Measurements from ENCODE around the gene SLC9A8. TPM values are rescaled to one million over a fixed set of nuclear protein-coding genes. Genes with fewer than 3 reads are reported as not detected.
A peak's percentile ranks its signal among the peaks of the same experiment; 100 is the strongest.

SLC9A8 gene
- total and polyA plus RNA-seq, 2 donors (not counting 1 experiment from before 2014, with no cell fraction given), result 17.8 to 29.7 TPM

DNA sequence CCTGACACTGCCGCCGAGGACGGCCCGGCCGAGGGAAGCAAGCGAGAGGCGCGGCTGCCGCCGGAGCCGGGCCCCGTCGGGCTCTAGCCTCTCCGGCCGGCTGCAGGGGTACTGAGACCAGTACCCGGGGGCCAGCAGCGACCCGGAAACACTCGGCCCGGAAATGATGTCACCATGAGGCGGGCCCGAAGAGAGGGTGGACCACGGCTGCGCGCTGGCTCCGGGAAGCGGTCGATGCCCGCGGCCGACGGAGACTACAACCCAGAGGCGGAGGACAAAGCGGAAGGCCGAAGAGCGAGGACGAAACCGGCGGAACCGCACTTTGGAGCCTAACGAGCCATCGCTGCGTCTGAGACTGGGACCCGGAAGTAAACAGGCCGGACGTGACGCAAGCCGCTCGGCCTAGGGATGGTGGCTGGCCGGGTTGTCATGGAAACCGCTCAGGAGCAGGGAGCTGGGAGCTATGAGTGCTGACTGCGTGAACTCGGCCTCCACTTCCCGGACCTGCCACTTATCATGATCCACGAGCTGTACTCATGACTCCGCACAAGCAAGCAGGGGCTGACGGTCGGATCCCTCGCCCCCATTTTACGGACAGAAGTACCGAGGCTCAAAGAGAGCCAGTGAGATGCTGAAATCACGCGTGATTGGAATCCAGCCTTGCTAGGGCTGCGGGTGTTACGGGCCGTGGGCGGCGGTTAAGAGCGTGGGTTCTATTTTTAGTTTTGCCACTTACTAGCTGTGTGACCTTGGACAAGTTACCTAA is 102.9 kb downstream of the SLC9A8 start, which contains the start of gene SPATA2:
Gene SPATA2, minus strand, starts transcription at position 150 of the 766 bp plus-strand sequence. CDS start 7,039 bp downstream, outside the sequence.
- H3K4me3 ChIP-seq (ENCODE audit: control extremely low read depth in 1 of 5, extremely low read depth in 1 of 5, insufficient read depth in 1 of 5, low read depth in 2 of 5, low read length in 4 of 5), result peak within 1 kb of the TSS; percentile 79 to 96 (median 93)
- peak within 1 kb of the TSS; percentile 99 for H3K4me3 Mint-ChIP-seq
- intact Hi-C loops (cut with micrococcal nuclease), result loop anchor here (1.0 to 10.0 kb wide), 7 partner anchors 13 to 993 kb away; partner anchors contain the start of genes ARFGEF2, B4GALT5, PARD6B and RNF114
- H2AFZ ChIP-seq (ENCODE audit: insufficient read depth, low read depth, low read length, poor library complexity, severe bottlenecking), result peak within 1 kb of the TSS; percentile 92
- H3K9me3 ChIP-seq (ENCODE audit: control extremely low read depth in 1 of 3, control insufficient read depth in 2 of 3, insufficient read depth in 1 of 3, low read length in 2 of 3), result no peaks in the 10 kb centered on the region
- peaks cover 12 to 26% of the 10 kb centered on the region in 2 donors for H3K4me1 ChIP-seq (ENCODE audit: control insufficient read depth in 2 of 2, insufficient read depth in 2 of 2, low read length in 2 of 2)
- ATAC-seq (ENCODE audit: low read depth) (peak; percentile 81), DNase-seq (peak; percentile 99)
- H3K79me2 ChIP-seq (ENCODE audit: control insufficient read depth, insufficient read depth, low read length), result peaks cover 55% of the 10 kb centered on the region
- peak within 1 kb of the TSS; percentile 87 for H3K9ac ChIP-seq (ENCODE audit: low read length)
- no peaks in the 10 kb centered on the region for H3K27me3 Mint-ChIP-seq
- H3K4me1 Mint-ChIP-seq, result peaks cover 31% of the 10 kb centered on the region
- no peaks in the 10 kb centered on the region for H3K9me3 Mint-ChIP-seq (ENCODE audit: insufficient read depth)
- ChIA-PET CTCF (interaction anchor here (0.6 to 2.3 kb wide), 3 partner anchors 12 to 156 kb away, joined by 3 to 6 read pairs (median 5); partner anchors contain the start of gene RNF114), POLR2A (interaction anchor here (2.1 kb wide), 1 partner anchor 20 kb away, joined by 19 read pairs; the partner anchor contains the start of gene RNF114)
- peak within 1 kb of the TSS; percentile 100 for H3K27ac Mint-ChIP-seq
- peak within 1 kb of the TSS; percentile 97 to 99 for H3K27ac ChIP-seq (ENCODE audit: low read length in 2 of 2)
- TF ChIP-seq EZH2 (IDR thresholded peaks at IDR 0.05; ENCODE audit: borderline replicate concordance, insufficient read depth, low read depth, low read length, poor library complexity, severe bottlenecking), result no peak
- TF ChIP-seq, protein P1, sequence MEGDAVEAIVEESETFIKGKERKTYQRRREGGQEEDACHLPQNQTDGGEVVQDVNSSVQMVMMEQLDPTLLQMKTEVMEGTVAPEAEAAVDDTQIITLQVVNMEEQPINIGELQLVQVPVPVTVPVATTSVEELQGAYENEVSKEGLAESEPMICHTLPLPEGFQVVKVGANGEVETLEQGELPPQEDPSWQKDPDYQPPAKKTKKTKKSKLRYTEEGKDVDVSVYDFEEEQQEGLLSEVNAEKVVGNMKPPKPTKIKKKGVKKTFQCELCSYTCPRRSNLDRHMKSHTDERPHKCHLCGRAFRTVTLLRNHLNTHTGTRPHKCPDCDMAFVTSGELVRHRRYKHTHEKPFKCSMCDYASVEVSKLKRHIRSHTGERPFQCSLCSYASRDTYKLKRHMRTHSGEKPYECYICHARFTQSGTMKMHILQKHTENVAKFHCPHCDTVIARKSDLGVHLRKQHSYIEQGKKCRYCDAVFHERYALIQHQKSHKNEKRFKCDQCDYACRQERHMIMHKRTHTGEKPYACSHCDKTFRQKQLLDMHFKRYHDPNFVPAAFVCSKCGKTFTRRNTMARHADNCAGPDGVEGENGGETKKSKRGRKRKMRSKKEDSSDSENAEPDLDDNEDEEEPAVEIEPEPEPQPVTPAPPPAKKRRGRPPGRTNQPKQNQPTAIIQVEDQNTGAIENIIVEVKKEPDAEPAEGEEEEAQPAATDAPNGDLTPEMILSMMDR (IDR thresholded peaks at IDR 0.05), result no peak
- H4K20me1 ChIP-seq (ENCODE audit: control insufficient read depth, insufficient read depth, low read length, poor library complexity, severe bottlenecking), result peaks cover 17% of the 10 kb centered on the region
- under 1% methylated on average over 66 of the region's 69 CpGs for WGBS (ENCODE audit: insufficient coverage)
- H3K36me3 ChIP-seq (replicated peaks in 1 of 2; ENCODE audit: control extremely low read depth in 1 of 2, control insufficient read depth in 1 of 2, extremely low read depth in 1 of 2, insufficient read depth in 2 of 2, low read length in 1 of 2), result no peaks in the 10 kb centered on the region
- H3K4me2 ChIP-seq (replicated peaks; ENCODE audit: low read depth, low read length, poor library complexity, severe bottlenecking), result peak within 1 kb of the TSS; percentile 86
- no peaks in the 10 kb centered on the region for H3K27me3 ChIP-seq (replicated peaks in 1 of 4; ENCODE audit: control extremely low read depth in 1 of 4, control insufficient read depth in 3 of 4, insufficient read depth in 4 of 4, low read length in 3 of 4)

Data from B cell (primary cell).